CD4-positive, alpha-beta T cell treated with Interleukin-6 at 100 ng/mL for 8 hours (primary cell): ENCODE measurements around the gene LDLRAD2.

Source experiments
- DNase-seq: peaks from one replicate; pipeline ENCODE4 v3.0.0-alpha.2; 2020; ENCODE audit warnings: mixed read lengths, low spot score

LDLRAD2 gene

GRCh38 chr1:21842606-21843162 is 30.6 kb downstream of the LDLRAD2 start:
- DNase-seq: no peak

- DNase-seq: no peak
These were observed 31.1 kb downstream of the LDLRAD2 start for GRCh38 chr1:21843208-21843607.

- DNase-seq: no peak
These were observed 31.9 kb downstream of the LDLRAD2 start for GRCh38 chr1:21843996-21844395.

GRCh38 chr1:21845646-21846641 is 33.9 kb downstream of the LDLRAD2 start:
- DNase-seq: no peak

- DNase-seq: no peak
These were observed 35.4 kb downstream of the LDLRAD2 start for GRCh38 chr1:21847223-21848205.

- no peak for DNase-seq
These were observed 36.6 kb downstream of the LDLRAD2 start for GRCh38 chr1:21848524-21849174.

- DNase-seq: no peak
These were observed 38.0 kb downstream of the LDLRAD2 start for GRCh38 chr1:21849909-21850576.

- DNase-seq: no peak
These were observed 39.6 kb downstream of the LDLRAD2 start for GRCh38 chr1:21851430-21852250.

GRCh38 chr1:21852282-21853130 is 40.4 kb downstream of the LDLRAD2 start:
- no peak for DNase-seq

- no peak for DNase-seq
These were observed 41.0 kb downstream of the LDLRAD2 start for GRCh38 chr1:21853131-21853427.

GRCh38 chr1:21854090-21854750 is 42.2 kb downstream of the LDLRAD2 start:
- no peak for DNase-seq

GRCh38 chr1:21854751-21855131 is 42.7 kb downstream of the LDLRAD2 start:
- DNase-seq: no peak

GRCh38 chr1:21855257-21856096 is 43.4 kb downstream of the LDLRAD2 start:
- no peak for DNase-seq

GRCh38 chr1:21857142-21857839 is 45.2 kb downstream of the LDLRAD2 start:
- no peak for DNase-seq

- DNase-seq: no peak
These were observed 46.0 kb downstream of the LDLRAD2 start for GRCh38 chr1:21857840-21858670.

- no peak for DNase-seq
These were observed 47.7 kb downstream of the LDLRAD2 start for GRCh38 chr1:21859669-21860179.
